Measurements from ENCODE around the gene TUBA3E. TPM values are rescaled to one million over a fixed set of nuclear protein-coding genes. Genes with fewer than 3 reads are reported as not detected.
"Not testable (repeated sequence)": the region's sequence is repeated elsewhere in the genome, so short reads cannot be mapped to it uniquely, and the experiment has no call there.

Gene TUBA3E
- total and polyA plus RNA-seq, 11 donors = 2.8 to 325 (median 69.5) TPM

DNA sequence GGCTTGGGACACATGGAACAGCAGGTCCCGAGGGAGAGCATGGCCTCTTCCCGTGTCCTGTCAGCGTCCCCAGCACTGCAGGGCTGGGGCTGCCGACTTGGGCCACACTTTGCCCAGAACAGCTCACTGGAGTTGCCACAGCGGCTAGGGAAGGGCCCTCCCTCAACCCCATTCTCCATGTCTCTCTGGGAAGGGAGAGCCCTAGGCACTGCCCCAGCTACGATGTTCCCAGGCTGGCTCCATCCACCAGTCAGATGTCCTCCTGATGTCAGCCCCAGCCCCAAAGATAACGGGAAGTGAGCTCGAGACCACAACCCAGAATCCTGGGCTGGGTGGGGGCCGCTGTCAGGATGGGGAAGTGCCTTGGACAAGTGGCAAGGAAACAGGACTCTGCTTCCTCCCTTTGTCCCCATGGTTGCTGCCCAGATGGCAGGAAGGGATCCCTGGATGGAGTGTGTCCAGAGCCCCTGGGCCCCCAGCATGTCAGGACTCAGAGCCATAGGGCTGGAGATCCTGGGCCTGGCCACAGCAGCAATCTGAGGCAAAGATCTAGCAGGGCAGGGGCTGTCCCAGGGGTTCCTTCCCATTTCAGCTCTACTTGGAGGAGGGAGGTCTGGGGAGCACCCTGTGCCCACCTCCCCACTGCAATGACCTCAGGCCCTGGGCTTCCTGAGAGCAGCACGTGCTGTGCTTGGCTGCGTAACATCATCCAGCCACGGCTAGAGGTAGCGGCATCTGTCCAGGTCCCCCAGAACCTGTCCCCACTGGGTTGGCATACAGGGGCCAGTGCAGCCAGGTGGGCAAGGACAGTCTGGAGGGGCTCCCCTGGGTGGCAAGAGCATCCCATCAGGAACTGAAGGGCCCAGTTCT is 55.6 kb downstream of the TUBA3E start:
- H3K9me3 ChIP-seq; H3K36me3 ChIP-seq; ATAC-seq; intact Hi-C loops (cut with DNase I); H3K4me3 ChIP-seq; H3K27ac ChIP-seq; DNase-seq: not testable (repeated sequence)
- Histone ChIP-seq H3K4me1 (peaks cover 0 to 11% (median 0%) of the 10 kb centered on the region in 12 donors), H3K27me3 (peaks cover 0 to 15% (median 0%) of the 10 kb centered on the region in 9 donors)
- WGBS, 4 donors = 73 to 84% (median 80%) methylated on average over 5 to 13 of the region's 13 CpGs

Other genes with a start within 250 kb of the TUBA3E start
- under 1 TPM in 2 of 9 donors, not detected in 7; 0.11 to 0.30 TPM for gene RAB6C, start 218.8 kb downstream of the TUBA3E start, total RNA-seq
- under 1 TPM; 0.08 TPM for gene RAB6C, start 218.8 kb downstream of the TUBA3E start, polyA plus RNA-seq
- not detected for gene POTEF, start 69.2 kb downstream of the TUBA3E start, total RNA-seq
- gene POTEF, start 69.2 kb downstream of the TUBA3E start, polyA plus RNA-seq = not detected
- 1 to 10 TPM in 1 of 9 donors, under 1 TPM in 7, not detected in 1; 0.14 to 2.3 (median 0.48) TPM for gene CCDC74B, start 53.3 kb downstream of the TUBA3E start, total RNA-seq
- gene CCDC74B, start 53.3 kb downstream of the TUBA3E start, polyA plus RNA-seq = under 1 TPM; 0.50 to 0.55 TPM
- gene SMPD4, start 16.8 kb downstream of the TUBA3E start, total RNA-seq = 10 to 100 TPM; 23.4 to 32.7 (median 29.2) TPM
- 10 to 100 TPM; 28.5 to 41.1 TPM for gene SMPD4, start 16.8 kb downstream of the TUBA3E start, polyA plus RNA-seq
- gene MZT2B, start 16.2 kb downstream of the TUBA3E start, total RNA-seq = 100 to 1,000 TPM; 269 to 480 (median 360) TPM
- 100 to 1,000 TPM; 279 to 623 TPM for gene MZT2B, start 16.2 kb downstream of the TUBA3E start, polyA plus RNA-seq
- 100 to 1,000 TPM in 2 of 9 donors, 10 to 100 TPM in 7; 55.8 to 130 (median 68.5) TPM for gene IMP4, start 144.5 kb upstream of the TUBA3E start, total RNA-seq
- 100 to 1,000 TPM in 1 of 2 donors, 10 to 100 TPM in 1; 73.7 to 209 TPM for gene IMP4, start 144.5 kb upstream of the TUBA3E start, polyA plus RNA-seq
- gene PTPN18, start 157.6 kb upstream of the TUBA3E start, total RNA-seq = 10 to 100 TPM in 8 of 9 donors, 1 to 10 TPM in 1; 9.7 to 42.5 (median 11.1) TPM
- gene PTPN18, start 157.6 kb upstream of the TUBA3E start, polyA plus RNA-seq = 10 to 100 TPM; 16.3 to 16.8 TPM